Thyroid gland (tissue), 4 donors: ENCODE results near the gene CGB7. TPM values are rescaled to one million over a fixed set of nuclear protein-coding genes. Genes with fewer than 3 reads are reported as not detected.
"Not testable (repeated sequence)": the region's sequence is repeated elsewhere in the genome, so short reads cannot be mapped to it uniquely, and the experiment has no call there.

Experiments
- DNase-seq, 2 donors: peaks; one replicate each; pipeline ENCODE4 v3.0.0-alpha.2; 2019
- H3K27ac ChIP-seq, 3 donors: fragments of 200-600 bp; sonication (generic); 1 replicate in 2 of 3; 2 replicates in 1 of 3; pipeline ENCODE4 v1.5.1; 2016 to 2019; ENCODE audit warnings: mild to moderate bottlenecking in 1 of 3, moderate library complexity in 1 of 3
- H3K27me3 ChIP-seq: fragments of 200-600 bp; sonication (generic); one replicate; pipeline ENCODE4 v1.5.1; 2019
- H3K36me3 ChIP-seq, 2 donors: fragments of 200-600 bp; sonication (generic); one replicate each; pipeline ENCODE4 v1.5.1; 2016 to 2019
- H3K4me1 ChIP-seq, 2 donors: fragments of 200-600 bp; sonication (generic); one replicate each; pipeline ENCODE4 v1.5.1; 2017 to 2019
- H3K4me3 ChIP-seq, 3 donors: fragments of 200-600 bp; sonication (generic); replicated peaks in 1 of 3; 1 replicate in 2 of 3; 2 replicates in 1 of 3; pipeline ENCODE4 v1.5.1; 2016; ENCODE audit warnings: mild to moderate bottlenecking in 1 of 3
- H3K9me3 ChIP-seq: fragments of 200-600 bp; sonication (generic); one replicate; pipeline ENCODE4 v1.5.1; 2017
- CTCF ChIP-seq, 6 experiments: fragments of 200-600 bp in 3 of 6; fragments of 450-650 bp in 3 of 6; sonication (generic) in 3 of 6; IDR thresholded peaks; one replicate each; pipeline ENCODE4 v1.5.1; 2016 to 2019; ENCODE audit warnings: antibody characterized with exemption in 6 of 6, mild to moderate bottlenecking in 2 of 6, inconsistent platforms in 1 of 6, moderate library complexity in 1 of 6
- POLR2A ChIP-seq, 2 donors: fragments of 450-650 bp; IDR thresholded peaks; one replicate each; pipeline ENCODE4 v1.6.1; 2017; ENCODE audit warnings: antibody characterized with exemption in 2 of 2, mild to moderate bottlenecking in 2 of 2, moderate library complexity in 1 of 2
- WGBS, 2 donors: methylation state at CpG; one replicate each; pipeline ENCODE4 v1.1.5; 2017; 5-methylcytosine and 5-hydroxymethylcytosine counted together
- intact Hi-C: fragments of 100-400 bp; cut with DNase I; formaldehyde crosslinking; loops from one replicate; pipeline ENCODE4 v1.15.1; 2023
- total RNA-seq, 4 donors: library from RNA; depleted of rRNA; stranded (reverse); fragments of >200 nt; gene quantifications; one replicate each; pipeline ENCODE4 v1.2.3, GENCODE V29; 2016

The CGB7 gene
- total RNA-seq, 4 donors from 2014 or later, result not detected

- H3K4me1 ChIP-seq, result peaks cover 0 to 5% of the 10 kb centered on the region in 2 donors
- no peak overlapping the region for H3K27ac ChIP-seq
- no peaks in the 10 kb centered on the region for H3K36me3 ChIP-seq
- 67 to 85% methylated on average over 4 of the region's 4 CpGs for WGBS, 2 donors
- H3K27me3 ChIP-seq, result no peaks in the 10 kb centered on the region
- intact Hi-C loops, result no loop called here
- no peak for TF ChIP-seq POLR2A (IDR thresholded peaks at IDR 0.05)
- TF ChIP-seq CTCF (IDR thresholded peaks at IDR 0.05), result no peak
- DNase-seq, result no peak
- no peak overlapping the region for H3K4me3 ChIP-seq
- H3K9me3 ChIP-seq, result no peaks in the 10 kb centered on the region
Observed at GRCh38 chr19:49080392-49080791, 22.8 kb upstream of the CGB7 start.

GRCh38 chr19:49074869-49075268 is 17.3 kb upstream of the CGB7 start:
- Histone ChIP-seq H3K4me1 (peaks cover 4 to 11% of the 10 kb centered on the region in 2 donors), H3K27me3 (peaks cover 11% of the 10 kb centered on the region)
- peak; percentile 46 to 92 (median 83) for TF ChIP-seq CTCF (IDR thresholded peaks at IDR 0.05)
- H3K36me3 ChIP-seq, intact Hi-C loops, H3K4me3 ChIP-seq, H3K9me3 ChIP-seq, H3K27ac ChIP-seq: not testable (repeated sequence)
- WGBS, 2 donors, result 6 to 10% methylated on average over 5 to 9 of the region's 9 CpGs
- peak; percentile 93 for DNase-seq

GRCh38 chr19:49073514-49074378 is 16.2 kb upstream of the CGB7 start:
- Histone ChIP-seq H3K9me3 (no peaks in the 10 kb centered on the region), H3K27me3 (peaks cover 11% of the 10 kb centered on the region), H3K4me1 (peaks cover 4 to 11% of the 10 kb centered on the region in 2 donors), H3K27ac (no peak overlapping the region), H3K4me3 (no peak overlapping the region), H3K36me3 (no peaks in the 10 kb centered on the region)
- TF ChIP-seq POLR2A (IDR thresholded peaks at IDR 0.05) (no peak), CTCF (IDR thresholded peaks at IDR 0.05) (no peak)
- intact Hi-C loops, result no loop called here
- WGBS, 2 donors, result 60 to 68% methylated on average over 23 of the region's 23 CpGs
- DNase-seq, result no peak

GRCh38 chr19:49071860-49072547 is 14.5 kb upstream of the CGB7 start:
- Histone ChIP-seq H3K27ac (no peak overlapping the region), H3K27me3 (peaks cover 11% of the 10 kb centered on the region), H3K4me3 (no peak overlapping the region), H3K36me3 (no peaks in the 10 kb centered on the region), H3K9me3 (no peaks in the 10 kb centered on the region), H3K4me1 (peaks cover 4 to 11% of the 10 kb centered on the region in 2 donors)
- TF ChIP-seq POLR2A (IDR thresholded peaks at IDR 0.05), result no peak
- TF ChIP-seq CTCF (IDR thresholded peaks at IDR 0.05), result no peak
- no peak for DNase-seq
- intact Hi-C loops, result no loop called here
- 3 to 10% methylated on average over 4 to 58 of the region's 93 CpGs for WGBS, 2 donors

GRCh38 chr19:49070416-49070815 is 12.9 kb upstream of the CGB7 start:
- Histone ChIP-seq H3K4me1 (peaks cover 4 to 11% of the 10 kb centered on the region in 2 donors), H3K9me3 (no peaks in the 10 kb centered on the region), H3K27ac (no peak overlapping the region), H3K27me3 (peaks cover 11% of the 10 kb centered on the region), H3K36me3 (no peaks in the 10 kb centered on the region), H3K4me3 (no peak overlapping the region)
- WGBS, 2 donors, result 93 to 95% methylated on average over 18 to 21 of the region's 21 CpGs
- TF ChIP-seq CTCF (IDR thresholded peaks at IDR 0.05) (no peak), POLR2A (IDR thresholded peaks at IDR 0.05) (no peak)
- no peak for DNase-seq
- intact Hi-C loops, result no loop called here
